Middle frontal gyrus (tissue), 1 donor: ENCODE results near the gene RBPMS2.

Experiments
- DNase-seq: peaks from one replicate; pipeline ENCODE4 v3.0.0-alpha.2; 2015; ENCODE audit warnings: low spot score; ENCODE audit errors: extremely low spot score

The RBPMS2 gene

GRCh38 chr15:64695561-64695992 lies 79.8 kb downstream of the RBPMS2 start:
- no peak for DNase-seq

DNA sequence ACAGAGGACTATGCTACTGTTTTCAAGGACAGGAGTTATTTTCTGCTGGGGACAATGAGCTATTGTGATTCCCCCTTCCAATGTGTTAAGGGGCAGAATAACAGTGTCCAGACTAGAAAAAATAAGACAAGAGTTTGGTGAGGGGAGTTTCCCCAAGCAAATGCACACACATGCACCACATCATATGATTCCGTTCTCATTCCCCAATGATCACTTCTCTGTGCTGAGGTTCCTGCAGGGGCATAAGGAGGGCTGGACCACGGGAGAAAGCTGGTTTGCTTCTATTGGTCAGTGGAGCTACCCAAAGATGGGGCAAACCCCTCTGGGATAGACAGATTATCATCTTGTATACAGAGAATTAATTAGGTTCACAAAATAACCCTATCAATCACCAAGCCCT lies 80.6 kb downstream of the RBPMS2 start:
- DNase-seq: no peak

DNA sequence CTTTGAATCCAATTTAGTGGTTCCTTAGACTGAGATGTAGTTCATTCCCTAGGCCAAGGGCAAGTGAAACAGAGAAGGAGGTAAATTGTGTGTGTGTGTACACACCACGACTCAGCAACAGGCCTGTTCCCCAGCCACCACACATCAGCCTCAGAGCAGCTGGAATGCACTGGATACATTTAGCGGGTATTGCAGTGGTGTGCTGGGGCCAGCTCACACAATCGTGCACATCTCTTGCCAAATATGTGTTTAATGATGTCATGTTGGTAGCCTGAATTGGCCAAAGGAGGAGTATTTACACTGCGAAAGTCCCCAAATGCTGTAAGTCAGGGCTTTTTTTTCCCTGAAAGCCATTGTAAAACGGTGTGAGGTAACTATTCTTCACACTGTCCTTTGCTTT lies 82.3 kb downstream of the RBPMS2 start:
- DNase-seq: no peak

GRCh38 chr15:64691896-64692565 lies 83.4 kb downstream of the RBPMS2 start:
- DNase-seq: no peak

- DNase-seq: no peak
Observed at GRCh38 chr15:64690578-64691296, 84.7 kb downstream of the RBPMS2 start.

DNA sequence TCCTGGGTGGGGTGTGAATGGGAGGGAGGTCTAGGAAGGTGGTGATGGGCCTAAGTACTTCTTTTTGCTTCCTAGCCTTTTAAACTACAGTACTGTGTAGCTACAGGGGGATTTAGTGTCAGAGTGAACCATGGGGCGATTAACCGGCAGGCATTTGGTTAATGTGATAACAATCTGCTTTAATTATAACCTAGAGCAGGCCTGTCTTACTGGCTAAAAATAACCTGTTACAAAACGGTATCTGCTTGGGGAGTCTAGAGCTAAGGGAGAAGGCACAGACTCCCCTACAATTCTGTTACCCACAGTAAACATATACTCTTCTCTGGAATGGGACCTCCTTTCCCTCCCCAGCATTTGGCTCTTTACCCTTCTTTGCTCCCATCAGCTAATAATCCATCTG lies 85.4 kb downstream of the RBPMS2 start:
- no peak for DNase-seq
